Fibroblast of the aortic adventitia (primary cell): ENCODE data around the gene PADI2. TPM values are rescaled to one million over a fixed set of nuclear protein-coding genes. Genes with fewer than 3 reads are reported as not detected.

ENCODE experiments used
- DNase-seq: peaks from one replicate; pipeline ENCODE4 v3.0.0-alpha.2; 2010; ENCODE audit warnings: low read depth
- H3K4me3 ChIP-seq: 2 replicates; pipeline ENCODE4 v1.5.1; 2011; ENCODE audit warnings: low read depth, mild to moderate bottlenecking, control low read depth, low read length, moderate library complexity
- CTCF ChIP-seq: IDR thresholded peaks from 2 replicates; pipeline ENCODE4 v1.5.1; 2011; ENCODE audit warnings: mild to moderate bottlenecking, low read length, control low read depth, inconsistent platforms; ENCODE audit not compliant: insufficient read depth
- total RNA-seq: library from RNA; depleted of rRNA; stranded (reverse); fragments of >200 nt; gene quantifications from 2 replicates; pipeline ENCODE4 v1.2.3, GENCODE V29; 2012; ENCODE audit warnings: low replicate concordance

The PADI2 gene
- total RNA-seq, 1 donor: 0.09 TPM

DNA sequence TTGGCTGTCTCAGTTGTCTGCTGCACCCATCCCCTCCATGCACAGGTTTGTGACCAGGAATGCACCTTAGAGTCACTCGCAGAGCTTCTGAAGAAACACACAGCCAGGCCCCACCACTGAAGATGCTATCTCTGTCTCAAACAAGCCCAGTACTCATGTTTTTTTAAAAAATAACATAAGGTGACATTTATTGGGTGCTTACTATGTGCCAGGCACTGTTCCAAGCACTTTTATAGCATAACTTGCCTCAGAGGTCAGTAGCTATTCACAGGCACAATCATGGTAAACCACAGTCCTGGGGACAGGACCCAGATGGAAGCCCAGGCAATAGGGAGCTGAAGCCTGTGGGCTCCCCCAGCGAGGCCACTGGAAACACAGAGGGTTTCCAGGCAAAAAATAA is 98.7 kb downstream of the PADI2 start:
- TF ChIP-seq CTCF: no peak
- H3K4me3 ChIP-seq: no peak overlapping the region
- no peak for DNase-seq

GRCh38 chr1:17018849-17019248 is 100.4 kb downstream of the PADI2 start:
- DNase-seq: no peak
- no peak for TF ChIP-seq CTCF
- H3K4me3 ChIP-seq: no peak overlapping the region

DNA sequence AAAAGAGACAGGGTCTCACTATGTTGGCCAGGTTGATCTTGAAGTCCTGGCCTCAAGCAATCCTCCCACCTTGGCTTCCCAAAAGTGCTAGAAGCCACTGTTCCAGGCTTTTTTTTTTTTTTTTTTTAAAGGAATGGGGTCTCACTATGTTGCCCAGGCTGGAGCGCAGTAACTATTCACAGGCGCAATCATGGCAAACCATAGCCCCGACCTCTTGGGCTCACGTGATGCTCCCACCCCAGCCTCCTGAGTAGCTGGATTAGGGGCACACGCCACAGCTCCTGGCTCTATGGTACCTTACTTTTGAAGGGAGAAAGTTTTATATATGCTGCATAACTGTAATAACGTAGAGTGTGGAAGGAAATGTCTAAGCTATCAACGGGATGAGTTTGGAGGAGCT is 101.8 kb downstream of the PADI2 start:
- no peak for TF ChIP-seq CTCF
- DNase-seq: no peak
- H3K4me3 ChIP-seq: no peak overlapping the region

Other genes starting within 250 kb of the PADI2 start
- under 0.01 and 2,882 TPM in 2 replicates for gene RNU1-2, start 223.5 kb downstream of the PADI2 start, total RNA-seq
- gene CROCC, start 197.5 kb downstream of the PADI2 start, total RNA-seq: 8.9 and 68.8 TPM in 2 replicates
- gene MFAP2, start 138.8 kb downstream of the PADI2 start, total RNA-seq: 47.7 and 60.3 TPM in 2 replicates
- 6.8 and 18.4 TPM in 2 replicates for gene ATP13A2, start 107.5 kb downstream of the PADI2 start, total RNA-seq
- gene SDHB, start 65.4 kb downstream of the PADI2 start, total RNA-seq: 48.4 and 106 TPM in 2 replicates
- 0.09 TPM in 1 of 2 replicates, not detected in the other for gene PADI1, start 85.7 kb upstream of the PADI2 start, total RNA-seq
- gene PADI3, start 129.6 kb upstream of the PADI2 start, total RNA-seq: not detected in 2 replicates
- gene PADI4, start 188.7 kb upstream of the PADI2 start, total RNA-seq: not detected in 2 replicates